HCT116 (cell line): ENCODE results near the gene BPIFB4. TPM values are rescaled to one million over a fixed set of nuclear protein-coding genes. Genes with fewer than 3 reads are reported as not detected.

ENCODE experiments used
- ATAC-seq: fragments of 200-7000 bp; cut with Tn5 transposase; 2 replicates; pipeline ENCODE4 v1.9.1; 2020; ENCODE audit warnings: mild to moderate bottlenecking, moderate library complexity
- BruUV-seq: library from RNA; stranded (reverse); fragments of 400-500 nt; replicated peaks from 2 replicates; lab custom pipeline; 2021; lab: Mats Ljungman, UMichigan
- CTCF ChIA-PET: fragments of 300-600 bp; sonication (Branson Sonifier 250); formaldehyde crosslinking; loops from one replicate; lab custom pipeline; 2021; ENCODE audit warnings: antibody characterized with exemption; lab: Charles Lee
- POLR2A ChIA-PET: fragments of 300-600, 350-600 bp; sonication (Branson Sonifier 250); formaldehyde crosslinking; loops from one replicate; lab custom pipeline; 2021; ENCODE audit warnings: antibody characterized with exemption; lab: Charles Lee
- RAD21 ChIA-PET, 2 experiments: fragments of 300-600 bp; sonication (Branson Sonifier 250); formaldehyde crosslinking; loops; one replicate each; lab custom pipeline; 2023; ENCODE audit warnings: low total read pairs in 2 of 2; ENCODE audit not compliant: uncharacterized antibody in 2 of 2, unreplicated experiment in 2 of 2, low non-redundant PET in 1 of 2; lab: Charles Lee
- DNase-seq: peaks from one replicate; pipeline ENCODE4 v3.0.0-alpha.2; 2010; ENCODE audit warnings: low read depth, low spot score
- H2AFZ ChIP-seq: fragments of 200-600 bp; shearing (Covaris generic), sonication (generic); 2 replicates; pipeline ENCODE4 v1.6.1; 2017; ENCODE audit warnings: low read depth, mixed run types, mixed read lengths, antibody characterized with exemption, low read length; ENCODE audit not compliant: poor library complexity, severe bottlenecking
- H3K27ac ChIP-seq: 2 replicates; pipeline ENCODE4 v1.5.1; 2012; ENCODE audit warnings: low read depth, low read length
- H3K27me3 ChIP-seq: fragments of 200-600 bp; sonication (generic); 2 replicates; pipeline ENCODE4 v1.6.1; 2016; ENCODE audit warnings: mixed run types, low read length, mixed read lengths; ENCODE audit not compliant: insufficient read depth
- H3K36me3 ChIP-seq, 2 experiments: fragments of 200-500 bp in 1 of 2; fragments of 200-600 bp in 1 of 2; sonication (Bioruptor generic) in 1 of 2; sonication (generic) in 1 of 2; 2 replicates each; pipeline versions ENCODE4 v1.5.1 to v1.6.1; 2014 to 2016; ENCODE audit warnings: low read length in 2 of 2, inconsistent platforms in 1 of 2, mixed read lengths in 1 of 2, mixed run types in 1 of 2; ENCODE audit not compliant: insufficient read depth in 2 of 2, control insufficient read depth in 1 of 2
- H3K4me1 ChIP-seq, 2 experiments: fragments of 200-600 bp in 1 of 2; sonication (generic) in 1 of 2; 2 replicates each; pipeline versions ENCODE4 v1.5.1 to v1.6.1; 2012 to 2017; ENCODE audit warnings: low read length in 2 of 2, inconsistent platforms in 1 of 2, mild to moderate bottlenecking in 1 of 2, mixed read lengths in 1 of 2, mixed run types in 1 of 2, moderate library complexity in 1 of 2; ENCODE audit not compliant: insufficient read depth in 2 of 2, control insufficient read depth in 1 of 2
- H3K4me2 ChIP-seq: fragments of 200-600 bp; sonication (generic); 2 replicates; pipeline ENCODE4 v1.6.1; 2017; ENCODE audit warnings: mixed run types, low read length, mixed read lengths
- H3K4me3 ChIP-seq, 2 experiments: fragments of 200-600 bp in 1 of 2; sonication (generic) in 1 of 2; replicated peaks in 1 of 2; 2 replicates each; pipeline ENCODE4 v1.5.1; 2011 to 2016; ENCODE audit warnings: low read length in 2 of 2, control low read depth in 1 of 2, low read depth in 1 of 2, mild to moderate bottlenecking in 1 of 2, mixed read lengths in 1 of 2, mixed run types in 1 of 2
- H3K79me2 ChIP-seq: fragments of 200-600 bp; sonication (generic); 2 replicates; pipeline ENCODE4 v1.6.1; 2017; ENCODE audit warnings: mild to moderate bottlenecking, mixed run types, low read length, moderate library complexity, mixed read lengths; ENCODE audit not compliant: insufficient read depth
- H3K9ac ChIP-seq: fragments of 200-600 bp; sonication (generic); 2 replicates; pipeline ENCODE4 v1.6.1; 2016; ENCODE audit warnings: low read length, mixed read lengths
- H3K9me2 ChIP-seq: fragments of 200-600 bp; sonication (generic), shearing (Covaris generic); 2 replicates; pipeline ENCODE4 v1.6.1; 2017; ENCODE audit warnings: mixed run types, mild to moderate bottlenecking, moderate library complexity; ENCODE audit not compliant: insufficient read depth
- H3K9me3 ChIP-seq, 2 experiments: fragments of 200-500 bp in 1 of 2; fragments of 200-600 bp in 1 of 2; sonication (Bioruptor generic) in 1 of 2; sonication (generic) in 1 of 2; 2 replicates each; pipeline ENCODE4 v1.6.1; 2014 to 2017; ENCODE audit warnings: low read length in 2 of 2, mixed read lengths in 2 of 2, inconsistent platforms in 1 of 2, low read depth in 1 of 2, mild to moderate bottlenecking in 1 of 2, mixed run types in 1 of 2, moderate library complexity in 1 of 2; ENCODE audit not compliant: control insufficient read depth in 1 of 2, insufficient read depth in 1 of 2
- H4K20me1 ChIP-seq: fragments of 200-600 bp; sonication (generic), shearing (Covaris generic); 2 replicates; pipeline ENCODE4 v1.6.1; 2017; ENCODE audit warnings: mixed run types, mild to moderate bottlenecking, moderate library complexity; ENCODE audit not compliant: insufficient read depth
- CEBPB ChIP-seq: IDR thresholded peaks from 2 replicates; pipeline ENCODE4 v1.6.1; 2012; ENCODE audit warnings: low read depth
- CTCF ChIP-seq, 3 experiments: fragments of 200-600 bp in 1 of 3; sonication (generic) in 1 of 3; IDR thresholded peaks in 2 of 3; conservative IDR thresholded peaks in 1 of 3; 2 replicates each; pipeline ENCODE4 v1.5.1; 2012 to 2017; ENCODE audit warnings: low read depth in 2 of 3, low read length in 2 of 3, antibody characterized with exemption in 1 of 3, borderline replicate concordance in 1 of 3, control low read depth in 1 of 3, mild to moderate bottlenecking in 1 of 3, mixed read lengths in 1 of 3, mixed run types in 1 of 3, moderate library complexity in 1 of 3; ENCODE audit not compliant: insufficient read depth in 1 of 3
- EGR1 ChIP-seq: IDR thresholded peaks from 2 replicates; pipeline ENCODE4 v1.6.1; 2012; ENCODE audit warnings: low read depth
- EZH2 ChIP-seq: fragments of 200-600 bp; sonication (generic); IDR thresholded peaks from 2 replicates; pipeline ENCODE4 v1.6.1; 2017; ENCODE audit warnings: antibody characterized with exemption, mixed run types
- FOSL1 ChIP-seq: IDR thresholded peaks from 2 replicates; pipeline ENCODE4 v1.6.1; 2012; ENCODE audit warnings: low read depth
- JUND ChIP-seq: IDR thresholded peaks from 2 replicates; pipeline ENCODE4 v1.6.1; 2012
- POLR2A ChIP-seq: IDR thresholded peaks from 2 replicates; pipeline ENCODE4 v1.7.0; 2011; ENCODE audit warnings: borderline replicate concordance; ENCODE audit not compliant: insufficient read depth, insufficient read length; ENCODE audit errors: extremely low read depth
- POLR2AphosphoS5 ChIP-seq: IDR thresholded peaks from 2 replicates; pipeline ENCODE4 v1.6.1; 2011; ENCODE audit warnings: mild to moderate bottlenecking, low read depth, low read length, moderate library complexity
- SRF ChIP-seq: IDR thresholded peaks from 2 replicates; pipeline ENCODE4 v1.6.1; 2012; ENCODE audit warnings: low read depth
- TCF7L2 ChIP-seq: IDR thresholded peaks from 2 replicates; pipeline ENCODE4 v1.7.0; 2011; ENCODE audit warnings: borderline replicate concordance, inconsistent platforms; ENCODE audit not compliant: insufficient read depth, insufficient read length; ENCODE audit errors: extremely low read depth
- ZBTB33 ChIP-seq: IDR thresholded peaks from 2 replicates; pipeline ENCODE4 v1.6.1; 2011; ENCODE audit warnings: mild to moderate bottlenecking, low read length, moderate library complexity; ENCODE audit not compliant: insufficient replicate concordance; ENCODE audit errors: extremely low read depth
- ZFX ChIP-seq: fragments of 450-650 bp; IDR thresholded peaks from 2 replicates; pipeline ENCODE4 v1.6.1; 2017
- ZNF274 ChIP-seq: fragments of 200-500 bp; sonication (Bioruptor generic); IDR thresholded peaks from 2 replicates; pipeline ENCODE4 v1.6.1; 2014; ENCODE audit warnings: mild to moderate bottlenecking, low read depth, low read length, inconsistent platforms
- intact Hi-C: fragments of 100-400 bp; cut with micrococcal nuclease; formaldehyde crosslinking; loops from 2 replicates; pipeline ENCODE4 v1.10.0; 2022
- total RNA-seq: library from RNA; stranded (reverse); gene quantifications from one replicate; pipeline ENCODE4 v1.2.1, GENCODE V29; 2021; ENCODE audit not compliant: unreplicated experiment

BPIFB4 gene
- total RNA-seq, 1 experiment from 2014 or later: not detected

DNA sequence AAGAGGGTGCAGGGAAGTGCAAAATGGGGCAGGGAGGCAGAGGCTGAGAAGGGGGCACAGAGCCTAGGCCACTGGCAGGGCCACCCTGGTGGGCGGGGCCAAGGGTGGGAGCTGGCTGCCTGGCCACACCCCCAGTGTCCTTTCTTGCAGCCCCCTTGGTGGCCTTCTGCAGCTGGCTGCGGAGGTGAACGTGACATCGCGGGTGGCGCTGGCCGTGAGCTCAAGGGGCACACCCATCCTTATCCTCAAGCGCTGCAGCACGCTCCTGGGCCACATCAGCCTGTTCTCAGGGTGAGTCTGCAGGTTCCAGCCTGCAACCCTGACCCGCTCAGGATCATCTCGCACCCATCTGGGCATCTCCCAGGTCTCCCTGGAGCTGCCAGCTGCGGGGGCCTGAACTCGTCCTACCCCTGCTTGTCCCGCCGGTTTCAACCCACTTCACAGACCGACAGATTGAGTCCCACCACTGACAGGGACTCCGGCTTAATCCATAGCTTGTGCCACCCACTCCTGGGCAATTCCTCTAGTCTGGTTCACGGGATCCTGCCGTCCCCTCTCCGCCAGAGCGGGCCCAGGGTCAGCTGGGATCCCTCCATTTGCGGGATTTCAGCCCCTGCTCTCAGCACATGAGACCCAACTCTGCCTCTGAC is 19.6 kb upstream of the BPIFB4 start:
- TF ChIP-seq CEBPB (no peak), POLR2AphosphoS5 (no peak), EZH2 (no peak), EGR1 (no peak), SRF (no peak), ZNF274 (no peak), POLR2A (no peak), CTCF (IDR thresholded peaks at IDR 0.05 in 2 of 3, conservative IDR thresholded peaks at IDR 0.05 in 1 of 3; ENCODE audit: borderline replicate concordance in 1 of 3, insufficient read depth in 1 of 3, low read depth in 2 of 3, low read length in 2 of 3) (no peak), ZFX (no peak), TCF7L2 (no peak), JUND (no peak), ZBTB33 (no peak), FOSL1 (no peak)
- TF ChIP-seq, all 23 proteins: peak for 0
- RAD21 ChIA-PET: no interaction called here
- Histone ChIP-seq H3K79me2 (no peaks in the 10 kb centered on the region), H3K9me2 (no peaks in the 10 kb centered on the region), H3K9me3 (no peaks in the 10 kb centered on the region), H3K4me1 (no peaks in the 10 kb centered on the region), H3K4me3 (no peak overlapping the region), H2AFZ (no peak overlapping the region), H3K27ac (no peak overlapping the region), H3K27me3 (no peaks in the 10 kb centered on the region), H3K9ac (no peak overlapping the region), H4K20me1 (no peaks in the 10 kb centered on the region), H3K36me3 (no peaks in the 10 kb centered on the region), H3K4me2 (no peak overlapping the region)
- CTCF ChIA-PET: no interaction called here
- POLR2A ChIA-PET: no interaction called here
- BruUV-seq: no TSS peak
- intact Hi-C loops: no loop called here
- DNase-seq (no peak), ATAC-seq (no peak)
